B cell (primary cell): Measurements from ENCODE around the gene KCNH8. TPM values are rescaled to one million over a fixed set of nuclear protein-coding genes. Genes with fewer than 3 reads are reported as not detected.

Source experiments
- ATAC-seq: fragments of 200-7000 bp; cut with Tn5 transposase; one replicate; pipeline ENCODE4 v1.10.0; 2021; ENCODE audit warnings: low read depth, mild to moderate bottlenecking, moderate number of reproducible peaks, moderate library complexity
- CTCF ChIA-PET: fragments of 350-600 bp; sonication (Branson Sonifier 250); formaldehyde crosslinking; loops from one replicate; lab custom pipeline; 2021; ENCODE audit warnings: antibody characterized with exemption, inconsistent platforms; lab: Charles Lee
- POLR2A ChIA-PET: fragments of 350-600 bp; sonication (Branson Sonifier 250); formaldehyde crosslinking; loops from one replicate; lab custom pipeline; 2021; ENCODE audit warnings: antibody characterized with exemption; lab: Charles Lee
- DNase-seq: peaks from one replicate; pipeline ENCODE4 v3.0.0; 2013
- H2AFZ ChIP-seq: 2 replicates; pipeline ENCODE4 v1.6.1; 2012; ENCODE audit warnings: mild to moderate bottlenecking, low read depth, low read length; ENCODE audit not compliant: insufficient read depth, poor library complexity, severe bottlenecking
- H3K27ac ChIP-seq, 2 donors: 1 replicate in 1 of 2; 2 replicates in 1 of 2; pipeline ENCODE4 v1.5.1; 2012 to 2013; ENCODE audit warnings: low read length in 2 of 2, mild to moderate bottlenecking in 2 of 2, moderate library complexity in 1 of 2
- H3K27me3 ChIP-seq, 4 experiments: fragments of 200-600 bp in 1 of 4; sonication (generic) in 1 of 4; replicated peaks in 1 of 4; 1 replicate in 2 of 4; 2 replicates in 2 of 4; pipeline versions ENCODE4 v1.6.1 to v1.7.0; 2013 to 2016; ENCODE audit warnings: low read length in 3 of 4, mild to moderate bottlenecking in 2 of 4, mixed read lengths in 1 of 4, moderate library complexity in 1 of 4; ENCODE audit not compliant: insufficient read depth in 4 of 4, control insufficient read depth in 3 of 4; ENCODE audit errors: control extremely low read depth in 1 of 4
- H3K36me3 ChIP-seq, 2 experiments: replicated peaks in 1 of 2; 1 replicate in 1 of 2; 2 replicates in 1 of 2; pipeline versions ENCODE4 v1.6.1 to v1.7.1; 2013; ENCODE audit warnings: low read length in 1 of 2; ENCODE audit not compliant: insufficient read depth in 2 of 2, control insufficient read depth in 1 of 2; ENCODE audit errors: control extremely low read depth in 1 of 2, extremely low read depth in 1 of 2
- H3K4me1 ChIP-seq, 2 donors: fragments of 200-600 bp in 1 of 2; sonication (generic) in 1 of 2; 1 replicate in 1 of 2; 2 replicates in 1 of 2; pipeline versions ENCODE4 v1.5.1 to v1.6.1; 2013 to 2017; ENCODE audit warnings: low read length in 2 of 2; ENCODE audit not compliant: control insufficient read depth in 2 of 2, insufficient read depth in 2 of 2
- H3K4me2 ChIP-seq: replicated peaks from 2 replicates; pipeline ENCODE3; 2012; ENCODE audit warnings: mild to moderate bottlenecking, low read depth, low read length; ENCODE audit not compliant: poor library complexity, severe bottlenecking
- H3K4me3 ChIP-seq, 5 experiments: fragments of 200-600 bp in 1 of 5; sonication (generic) in 1 of 5; 1 replicate in 3 of 5; 2 replicates in 2 of 5; pipeline versions ENCODE4 v1.5.1 to v1.7.0; 2011 to 2016; ENCODE audit warnings: low read length in 4 of 5, mild to moderate bottlenecking in 4 of 5, low read depth in 2 of 5, control low read depth in 1 of 5, moderate library complexity in 1 of 5; ENCODE audit not compliant: insufficient read depth in 1 of 5; ENCODE audit errors: control extremely low read depth in 1 of 5, extremely low read depth in 1 of 5
- H3K79me2 ChIP-seq: fragments of 200-600 bp; sonication (generic); one replicate; pipeline ENCODE4 v1.6.0; 2016; ENCODE audit warnings: low read length; ENCODE audit not compliant: control insufficient read depth, insufficient read depth
- H3K9ac ChIP-seq: fragments of 200-600 bp; sonication (generic); 2 replicates; pipeline ENCODE4 v1.6.1; 2017; ENCODE audit warnings: mild to moderate bottlenecking, low read length, moderate library complexity
- H3K9me3 ChIP-seq, 3 donors: one replicate each; pipeline versions ENCODE4 v1.6.1 to v1.7.1; 2013; ENCODE audit warnings: low read length in 2 of 3; ENCODE audit not compliant: control insufficient read depth in 2 of 3, insufficient read depth in 1 of 3; ENCODE audit errors: control extremely low read depth in 1 of 3
- H4K20me1 ChIP-seq: 2 replicates; pipeline ENCODE4 v1.6.0; 2012; ENCODE audit warnings: mild to moderate bottlenecking, low read length; ENCODE audit not compliant: insufficient read depth, control insufficient read depth, poor library complexity, severe bottlenecking
- H3K27ac Mint-ChIP-seq: one replicate; pipeline ENCODE4 v1.8.0; 2021; ENCODE audit warnings: mixed read lengths
- H3K27me3 Mint-ChIP-seq: one replicate; pipeline ENCODE4 v1.8.0; 2021; ENCODE audit warnings: mixed read lengths
- H3K4me1 Mint-ChIP-seq: one replicate; pipeline ENCODE4 v1.8.0; 2021; ENCODE audit warnings: mixed read lengths
- H3K4me3 Mint-ChIP-seq: one replicate; pipeline ENCODE4 v1.8.0; 2021; ENCODE audit warnings: mixed read lengths
- H3K9me3 Mint-ChIP-seq: one replicate; pipeline ENCODE4 v1.8.0; 2022; ENCODE audit warnings: mixed read lengths; ENCODE audit not compliant: insufficient read depth
- CTCF ChIP-seq: fragments of 200-600 bp; IDR thresholded peaks from one replicate; pipeline ENCODE4 v1.8.0; 2022; ENCODE audit warnings: antibody characterized with exemption, mild to moderate bottlenecking
- EZH2 ChIP-seq: IDR thresholded peaks from 2 replicates; pipeline ENCODE4 v1.6.1; 2012; ENCODE audit warnings: borderline replicate concordance, low read depth, mild to moderate bottlenecking, moderate library complexity, low read length; ENCODE audit not compliant: insufficient read depth, poor library complexity, severe bottlenecking
- WGBS: methylation state at CpG from one replicate; pipeline ENCODE4 v1.1.5; 2013; ENCODE audit warnings: missing lambda C conversion rate; ENCODE audit not compliant: insufficient coverage; 5-methylcytosine and 5-hydroxymethylcytosine counted together
- intact Hi-C: fragments of 100-400 bp; cut with micrococcal nuclease; formaldehyde crosslinking; loops from one replicate; pipeline ENCODE4 v1.10.0; 2022
- polyA plus RNA-seq: library from polyadenylated mRNA; depleted of rRNA; stranded (reverse); fragments of >200 nt; gene quantifications from 2 replicates; pipeline ENCODE4 v1.2.3, GENCODE V29; 2012
- total RNA-seq, 2 donors: library from RNA; stranded (reverse); fragments of 120-200 nt in 1 of 2; gene quantifications; 1 replicate in 1 of 2; 2 replicates in 1 of 2; pipeline versions ENCODE4 v1.2.3 to v1.2.4, GENCODE V29; 2013 to 2022

The KCNH8 gene
- total and polyA plus RNA-seq, 2 donors (not counting 1 experiment from before 2014, with no cell fraction given), result 4.0 to 12.7 TPM

- H3K4me3 Mint-ChIP-seq, result no peak overlapping the region
- TF ChIP-seq CTCF (no peak), EZH2 (no peak)
- no peaks in the 10 kb centered on the region for H4K20me1 ChIP-seq
- H3K79me2 ChIP-seq, result no peaks in the 10 kb centered on the region
- H3K4me1 ChIP-seq, result peaks cover 0 to 5% of the 10 kb centered on the region in 2 donors
- H3K4me3 ChIP-seq, result no peak overlapping the region
- DNase-seq (no peak), ATAC-seq (no peak)
- WGBS, result 50% methylated on average over 1 of the region's 2 CpGs
- no peak overlapping the region for H3K4me2 ChIP-seq
- no peaks in the 10 kb centered on the region for H3K36me3 ChIP-seq
- H3K27me3 ChIP-seq, result no peaks in the 10 kb centered on the region
- H3K9me3 Mint-ChIP-seq, result no peaks in the 10 kb centered on the region
- ChIA-PET CTCF (no interaction called here), POLR2A (no interaction called here)
- H3K27me3 Mint-ChIP-seq, result no peaks in the 10 kb centered on the region
- H3K27ac ChIP-seq, result no peak overlapping the region
- intact Hi-C loops, result no loop called here
- no peak overlapping the region for H2AFZ ChIP-seq
- H3K9ac ChIP-seq, result no peak overlapping the region
- peaks cover 13% of the 10 kb centered on the region for H3K4me1 Mint-ChIP-seq
- H3K27ac Mint-ChIP-seq, result no peak overlapping the region
- peaks cover 0 to 3% (median 2%) of the 10 kb centered on the region in 3 donors for H3K9me3 ChIP-seq
Observed at GRCh38 chr3:19248143-19248542, 99.8 kb downstream of the KCNH8 start.

- peaks cover 0 to 3% (median 2%) of the 10 kb centered on the region in 3 donors for H3K9me3 ChIP-seq
- no peaks in the 10 kb centered on the region for H3K79me2 ChIP-seq
- no peaks in the 10 kb centered on the region for H4K20me1 ChIP-seq
- H3K4me2 ChIP-seq, result no peak overlapping the region
- H3K27ac ChIP-seq, result no peak overlapping the region
- Mint-ChIP-seq H3K4me3 (no peak overlapping the region), H3K4me1 (peaks cover 15% of the 10 kb centered on the region), H3K27ac (no peak overlapping the region), H3K9me3 (no peaks in the 10 kb centered on the region), H3K27me3 (no peaks in the 10 kb centered on the region)
- ChIA-PET POLR2A (no interaction called here), CTCF (no interaction called here)
- H3K4me1 ChIP-seq, result peaks cover 0 to 5% of the 10 kb centered on the region in 2 donors
- TF ChIP-seq CTCF, result no peak
- no peak for TF ChIP-seq EZH2
- H3K36me3 ChIP-seq, result no peaks in the 10 kb centered on the region
- no peaks in the 10 kb centered on the region for H3K27me3 ChIP-seq
- ATAC-seq (no peak), DNase-seq (no peak)
- no peak overlapping the region for H3K4me3 ChIP-seq
- no peak overlapping the region for H2AFZ ChIP-seq
- intact Hi-C loops, result no loop called here
- H3K9ac ChIP-seq, result no peak overlapping the region
- WGBS, result no CpG with 5 or more reads among the region's 1 CpG
Observed at GRCh38 chr3:19248767-19249166, 100.5 kb downstream of the KCNH8 start.
